ENCODE data around the gene GPSM3.
"Not testable (repeated sequence)": the region's sequence is repeated elsewhere in the genome, so short reads cannot be mapped to it uniquely, and the experiment has no call there.

Gene GPSM3

DNA sequence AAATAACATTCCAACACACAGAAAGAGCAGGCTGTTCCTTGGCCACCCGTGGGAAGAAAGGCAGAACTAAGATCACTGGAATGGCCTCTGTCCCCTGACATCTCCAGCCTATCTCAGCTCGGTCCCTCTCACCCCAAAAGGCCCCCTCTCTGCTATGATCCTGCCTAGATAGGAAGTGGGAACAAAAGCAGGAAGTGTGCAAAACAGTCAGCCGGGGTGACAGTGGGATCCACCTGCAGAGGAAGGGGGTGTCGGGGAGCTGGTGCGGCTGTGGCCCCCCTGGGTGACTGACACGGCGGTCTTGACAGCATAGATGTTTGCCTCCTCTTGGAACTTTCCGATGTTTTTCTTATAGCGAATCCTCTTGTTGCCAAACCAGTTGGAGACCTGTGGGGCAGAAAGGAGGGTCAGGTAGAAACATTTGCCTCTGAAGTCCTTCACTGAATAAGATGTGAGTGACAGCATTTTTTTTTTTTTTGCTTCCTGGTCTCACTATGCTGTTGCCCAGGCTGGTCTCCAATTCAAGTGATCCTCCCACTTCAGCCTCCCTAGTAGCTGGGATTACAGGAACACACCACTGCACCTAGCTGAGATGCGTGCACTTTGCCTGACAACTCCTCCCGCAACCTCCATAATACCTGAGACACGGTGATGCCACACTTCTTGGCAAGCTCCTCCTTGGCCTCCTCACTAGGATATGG is 5.3 kb downstream of the GPSM3 start:
- DNase-seq (ENCODE audit: low read depth) = no peak

DNA sequence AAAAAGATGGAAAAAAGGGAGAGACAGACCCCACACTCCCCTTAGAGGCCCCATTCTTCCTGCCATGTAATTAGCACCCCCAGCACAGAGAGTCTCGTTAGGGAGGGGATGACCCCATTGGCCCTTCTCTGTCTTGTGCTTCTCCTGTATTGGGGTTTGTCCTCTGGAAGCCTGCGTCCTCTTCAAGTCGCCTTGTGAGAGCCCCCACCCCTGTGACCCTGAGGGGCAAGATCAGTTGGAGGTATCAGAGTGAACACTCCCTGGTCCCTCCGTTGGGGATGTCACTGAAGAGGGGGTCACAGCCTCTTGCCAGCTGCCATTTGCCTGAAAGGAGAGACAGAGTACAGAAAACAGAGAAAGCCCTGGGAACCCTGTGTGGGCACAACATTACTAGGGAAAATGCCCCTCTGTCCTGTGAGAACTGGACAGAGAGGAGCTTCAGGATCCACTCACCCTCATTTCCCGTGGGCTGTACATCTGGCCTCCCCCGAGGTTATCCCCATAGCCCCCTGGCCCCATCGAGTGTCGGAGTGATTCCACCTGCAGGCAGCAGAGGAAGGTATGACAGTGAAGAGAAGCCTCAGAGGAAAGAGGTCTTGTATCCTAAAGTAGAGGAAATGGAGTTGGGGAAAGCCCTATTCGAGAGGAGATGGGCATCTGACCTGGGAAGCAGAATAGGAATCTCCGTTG is 6.1 kb downstream of the GPSM3 start:
- not testable (repeated sequence) for DNase-seq (ENCODE audit: low read depth)

DNA sequence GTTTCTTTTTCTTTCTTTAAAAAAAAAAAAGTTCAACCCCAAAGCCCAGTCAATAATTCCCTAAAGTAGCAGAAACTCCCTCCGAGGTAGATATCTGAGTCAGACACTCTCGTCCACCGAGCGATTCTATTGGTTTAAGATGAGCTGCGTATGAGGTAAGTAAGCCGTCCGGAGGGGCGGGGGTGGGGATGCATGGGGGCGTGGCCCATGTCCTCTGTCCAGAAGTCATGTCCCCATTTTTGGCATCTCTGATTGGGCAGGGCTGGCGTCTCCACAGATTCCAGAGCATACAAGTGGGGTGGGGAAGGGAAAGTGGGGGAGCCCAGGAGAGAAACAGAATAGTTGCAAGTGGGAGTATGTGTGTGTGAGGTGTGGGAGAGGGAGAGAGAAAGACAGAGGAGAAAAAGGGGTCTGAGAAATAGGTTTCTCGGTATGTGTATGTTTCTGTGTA is 6.7 kb downstream of the GPSM3 start:
- peak; percentile 47 for DNase-seq (ENCODE audit: low read depth)

DNA sequence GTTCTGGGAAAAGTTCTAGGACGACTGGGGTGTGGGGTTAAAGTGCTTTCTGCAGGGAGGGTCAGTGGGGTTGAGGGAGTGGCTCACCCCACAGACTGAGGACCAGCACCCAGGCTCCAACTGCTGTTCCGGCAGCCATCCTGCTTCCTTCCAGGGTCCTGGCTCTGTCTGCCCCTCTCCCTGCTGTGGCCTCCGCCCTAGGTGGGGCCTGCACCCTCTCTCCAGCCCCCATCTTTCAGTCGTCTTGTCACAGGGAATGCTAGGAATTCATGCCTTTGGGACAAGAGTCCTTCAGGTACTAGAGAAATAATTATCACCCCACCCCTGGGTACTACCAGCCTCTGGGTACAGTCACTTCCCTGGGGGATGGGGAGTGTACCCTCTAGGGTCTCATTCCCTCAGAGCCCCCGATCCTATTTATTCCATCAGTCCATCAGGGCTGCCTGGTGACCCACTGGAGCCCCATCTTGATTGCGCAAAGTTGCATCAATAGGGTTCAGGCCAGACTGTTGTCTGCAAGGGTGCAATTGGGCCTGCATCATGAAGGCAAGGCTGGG is 8.3 kb downstream of the GPSM3 start, which contains the start of gene AGER:
AGER (minus strand) TSS at position 170 of the 557 bp plus-strand sequence; CDS start at position 139, 31 bp downstream.
- no peak for DNase-seq (ENCODE audit: low read depth)

DNA sequence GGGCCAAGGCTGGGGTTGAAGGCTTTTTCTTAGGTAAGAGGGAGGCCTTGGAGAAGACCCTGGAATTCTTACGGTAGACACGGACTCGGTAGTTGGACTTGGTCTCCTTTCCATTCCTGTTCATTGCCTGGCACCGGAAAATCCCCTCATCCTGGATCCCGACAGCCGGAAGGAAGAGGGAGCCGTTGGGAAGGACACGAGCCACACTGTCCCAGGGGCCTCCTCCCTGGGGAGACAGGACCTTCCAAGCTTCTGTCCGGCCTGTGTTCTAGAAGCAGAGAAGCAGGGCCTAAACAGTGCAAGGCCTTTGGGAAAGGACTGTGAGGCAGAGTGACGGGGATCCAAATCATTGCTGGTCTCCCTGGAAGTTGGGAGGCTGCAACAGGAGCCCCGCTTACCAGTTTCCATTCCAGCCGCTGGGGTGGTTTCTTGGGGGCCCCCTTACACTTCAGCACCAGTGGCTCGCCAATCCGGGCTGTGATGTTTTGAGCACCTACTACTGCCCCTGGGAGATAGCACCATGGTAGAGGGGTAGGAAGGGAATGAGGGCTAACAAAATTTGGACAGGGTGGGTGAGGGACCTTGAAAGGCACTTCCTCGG is 8.9 kb downstream of the GPSM3 start:
- no peak for DNase-seq (ENCODE audit: low read depth)

DNA sequence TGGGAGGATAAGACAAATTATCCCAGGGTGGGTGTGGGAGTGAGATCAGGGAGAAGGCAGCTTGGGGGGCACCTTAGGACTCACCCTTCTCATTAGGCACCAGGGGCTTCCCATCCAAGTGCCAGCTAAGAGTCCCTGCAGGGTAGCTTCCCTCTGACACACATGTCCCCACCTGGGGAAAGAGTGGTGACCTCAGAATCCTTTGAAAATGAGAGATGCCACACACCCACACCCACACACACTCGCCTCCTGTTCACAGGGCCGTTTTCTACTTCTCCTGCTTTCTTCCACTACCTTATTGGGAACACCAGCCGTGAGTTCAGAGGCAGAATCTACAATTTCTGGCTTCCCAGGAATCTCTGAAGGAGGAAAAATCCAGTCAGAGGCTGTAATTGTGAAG is 9.4 kb downstream of the GPSM3 start:
- DNase-seq (ENCODE audit: low read depth) = no peak

DNA sequence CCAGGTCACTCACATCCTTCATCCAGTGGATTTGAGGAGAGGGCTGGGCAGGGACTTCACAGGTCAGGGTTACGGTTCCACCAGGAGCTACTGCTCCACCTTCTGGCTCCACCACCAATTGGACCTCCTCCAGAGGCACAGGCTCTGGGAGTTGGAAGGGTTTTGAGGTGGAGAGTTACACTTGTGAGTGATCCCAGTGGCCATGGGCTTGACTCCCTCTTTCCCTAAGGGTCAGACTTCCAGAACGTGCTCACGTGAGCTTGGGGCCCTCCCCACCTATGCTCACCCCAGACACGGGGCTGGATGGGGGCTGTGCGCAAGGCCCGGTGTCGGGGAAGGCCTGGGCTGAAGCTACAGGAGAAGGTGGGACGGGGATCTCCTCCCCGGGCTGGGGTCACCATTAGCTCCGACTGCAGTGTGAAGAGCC is 9.9 kb downstream of the GPSM3 start:
- no peak for DNase-seq (ENCODE audit: low read depth)

DNA sequence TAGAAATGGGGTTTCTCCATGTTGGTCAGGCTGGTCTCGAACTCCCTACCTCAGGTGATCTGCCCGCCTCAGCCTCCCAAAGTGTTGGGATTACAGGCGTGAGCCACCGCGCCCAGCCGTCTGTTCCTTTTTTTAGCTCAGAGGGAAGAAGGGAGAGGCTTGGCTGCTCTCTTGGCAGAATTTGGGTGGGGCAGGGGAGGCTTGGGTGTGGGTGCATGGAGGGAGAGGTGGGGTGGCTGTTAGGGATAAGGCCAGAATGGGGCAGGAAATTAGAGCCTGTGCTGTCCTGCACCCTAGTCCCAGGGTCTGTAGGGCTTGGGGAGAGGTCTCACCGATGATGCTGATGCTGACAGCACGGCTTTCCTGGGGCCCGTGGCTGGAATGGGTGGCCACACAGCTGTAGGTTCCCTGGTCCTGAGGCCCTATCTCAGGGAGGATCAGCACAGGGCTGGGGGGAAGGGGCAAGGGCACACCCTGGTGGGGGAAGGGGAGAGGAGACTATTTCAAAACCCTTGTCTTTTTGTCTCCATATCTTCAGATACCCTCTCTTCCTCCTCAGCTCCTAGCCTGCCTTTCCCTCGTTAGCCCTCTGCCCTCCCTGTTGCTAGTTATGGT is 10.4 kb downstream of the GPSM3 start:
- DNase-seq (ENCODE audit: low read depth) = no peak

DNA sequence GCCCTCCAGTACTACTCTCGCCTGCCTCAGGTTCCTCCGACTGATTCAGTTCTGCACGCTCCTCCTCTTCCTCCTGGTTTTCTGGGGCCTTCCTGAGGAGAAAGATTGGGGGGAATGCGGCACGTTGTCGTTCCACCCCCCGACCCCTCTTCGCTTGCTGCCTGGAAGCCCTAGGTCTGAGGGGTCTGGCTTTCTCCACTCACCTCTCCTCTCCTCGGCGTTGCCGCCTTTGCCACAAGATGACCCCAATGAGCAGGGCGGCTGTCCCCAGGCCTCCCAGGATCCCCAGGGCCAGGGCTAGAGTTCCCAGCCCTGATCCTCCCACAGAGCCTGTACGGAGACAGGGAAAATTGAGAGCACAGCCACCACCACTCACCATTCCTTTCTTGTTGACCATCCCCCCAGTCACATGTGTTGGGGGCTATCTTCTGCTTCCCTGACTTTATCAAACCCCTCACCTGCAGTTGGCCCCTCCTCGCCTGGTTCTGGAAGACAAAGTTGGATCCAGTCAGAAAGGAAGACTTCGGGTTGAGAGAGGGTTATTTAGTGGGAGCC is 11.2 kb downstream of the GPSM3 start:
- DNase-seq (ENCODE audit: low read depth) = no peak

DNA sequence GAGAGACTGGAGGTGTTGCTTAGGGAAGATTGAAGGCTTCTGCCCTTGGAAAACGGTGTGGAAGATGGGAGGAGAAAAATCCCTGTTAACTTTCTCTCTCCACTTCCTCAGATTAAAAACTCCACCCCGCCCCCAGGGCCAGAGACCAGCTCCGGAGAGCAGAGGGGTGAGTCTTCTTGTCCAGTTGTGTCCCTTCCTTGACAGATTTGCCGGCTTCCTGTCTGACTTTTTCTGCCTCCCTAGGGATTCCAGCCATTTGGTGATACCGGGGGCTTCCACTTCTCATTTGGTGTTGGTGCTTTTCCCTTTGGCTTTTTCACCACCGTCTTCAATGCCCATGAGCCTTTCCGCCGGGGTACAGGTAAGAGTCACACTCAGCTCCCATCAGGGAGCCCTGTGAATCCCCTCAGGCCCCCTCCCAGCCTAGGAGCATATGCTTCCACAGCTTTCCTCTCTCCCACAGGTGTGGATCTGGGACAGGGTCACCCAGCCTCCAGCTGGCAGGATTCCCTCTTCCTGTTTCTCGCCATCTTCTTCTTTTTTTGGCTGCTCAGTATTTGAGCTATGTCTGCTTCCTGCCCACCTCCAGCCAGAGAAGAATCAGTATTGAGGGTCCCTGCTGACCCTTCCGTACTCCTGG is 12.6 kb downstream of the GPSM3 start:
- no peak for DNase-seq (ENCODE audit: low read depth)

DNA sequence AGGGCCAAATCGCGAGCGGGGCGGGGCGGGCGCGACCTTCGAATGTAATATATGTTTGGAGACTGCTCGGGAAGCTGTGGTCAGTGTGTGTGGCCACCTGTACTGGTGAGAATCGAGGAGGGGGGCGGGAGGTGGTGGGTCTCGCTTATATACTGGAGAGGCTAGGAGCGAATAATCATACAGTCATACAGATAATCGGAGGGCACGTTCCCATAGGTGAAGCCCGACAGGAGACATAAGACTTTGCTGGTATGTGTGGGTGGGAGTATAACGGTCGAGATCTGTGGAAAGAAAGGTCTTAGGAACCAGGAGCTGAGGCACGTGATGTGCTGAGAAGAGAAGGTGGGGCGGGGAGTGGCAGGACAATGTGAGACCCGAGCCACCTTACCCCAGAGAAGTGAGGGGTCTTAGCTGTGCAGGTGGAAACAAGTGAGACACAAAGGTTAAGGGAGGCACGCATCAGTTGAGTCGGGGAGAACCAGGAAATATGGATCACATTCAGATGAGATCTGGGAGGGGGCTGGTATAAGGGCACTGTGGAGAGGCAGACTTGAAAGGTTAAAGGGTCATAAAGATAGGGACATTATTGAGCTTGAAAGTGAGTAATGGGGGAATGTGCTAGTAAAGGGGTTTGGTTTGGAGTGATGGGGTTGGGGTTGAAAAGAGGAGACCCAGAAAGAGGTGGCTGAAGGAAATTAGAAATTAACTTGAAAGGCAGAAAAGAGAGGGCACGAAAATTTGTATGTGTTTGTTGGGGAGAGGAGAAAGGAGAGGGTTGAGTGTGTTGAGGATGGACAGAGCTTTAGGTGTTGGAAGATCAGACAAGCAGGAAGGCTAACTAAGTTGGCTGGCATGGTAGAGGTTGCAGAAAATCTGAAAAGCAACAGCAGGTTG is 13.6 kb downstream of the GPSM3 start:
- DNase-seq (ENCODE audit: low read depth) = no peak

DNA sequence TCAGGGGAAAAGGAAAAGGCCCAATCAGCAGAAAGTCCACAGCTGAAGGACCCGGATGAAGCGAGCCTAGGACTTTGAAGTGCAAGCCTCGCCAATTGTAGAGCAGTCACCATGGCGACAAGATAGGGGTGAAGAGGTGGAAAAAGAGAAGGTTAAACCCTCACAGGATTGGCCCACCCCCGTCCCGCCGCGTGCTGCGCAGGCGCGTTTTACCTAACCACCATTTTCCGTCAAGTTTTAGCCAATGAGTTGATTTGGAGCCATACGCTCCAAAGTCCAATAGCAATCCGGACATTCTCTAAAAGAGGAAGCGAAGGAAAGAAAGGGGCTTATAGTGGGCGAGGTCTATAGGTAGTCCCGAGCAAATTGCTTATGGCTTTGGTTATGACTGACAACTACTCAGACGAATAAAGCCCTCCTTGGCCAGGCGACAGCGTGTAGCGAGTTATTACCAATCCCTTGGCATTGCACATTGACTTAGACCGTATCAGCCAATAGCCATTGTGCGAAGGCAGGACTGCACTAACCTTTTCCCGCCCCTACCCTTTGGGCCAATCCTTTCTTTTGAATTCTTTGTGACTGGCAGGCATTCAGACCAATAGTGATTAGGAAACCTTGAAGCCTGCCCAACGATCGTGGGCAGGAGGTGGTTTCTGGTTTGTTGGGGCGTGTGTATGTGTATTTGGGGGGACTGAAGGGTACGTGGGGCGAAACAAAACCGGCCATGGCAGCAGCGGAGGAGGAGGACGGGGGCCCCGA is 14.5 kb downstream of the GPSM3 start, which contains the start of gene RNF5:
RNF5 (plus strand) TSS at position 618 of the 759 bp plus-strand sequence; CDS start at position 725, 107 bp downstream.
- DNase-seq (ENCODE audit: low read depth) = peak; percentile 90

DNA sequence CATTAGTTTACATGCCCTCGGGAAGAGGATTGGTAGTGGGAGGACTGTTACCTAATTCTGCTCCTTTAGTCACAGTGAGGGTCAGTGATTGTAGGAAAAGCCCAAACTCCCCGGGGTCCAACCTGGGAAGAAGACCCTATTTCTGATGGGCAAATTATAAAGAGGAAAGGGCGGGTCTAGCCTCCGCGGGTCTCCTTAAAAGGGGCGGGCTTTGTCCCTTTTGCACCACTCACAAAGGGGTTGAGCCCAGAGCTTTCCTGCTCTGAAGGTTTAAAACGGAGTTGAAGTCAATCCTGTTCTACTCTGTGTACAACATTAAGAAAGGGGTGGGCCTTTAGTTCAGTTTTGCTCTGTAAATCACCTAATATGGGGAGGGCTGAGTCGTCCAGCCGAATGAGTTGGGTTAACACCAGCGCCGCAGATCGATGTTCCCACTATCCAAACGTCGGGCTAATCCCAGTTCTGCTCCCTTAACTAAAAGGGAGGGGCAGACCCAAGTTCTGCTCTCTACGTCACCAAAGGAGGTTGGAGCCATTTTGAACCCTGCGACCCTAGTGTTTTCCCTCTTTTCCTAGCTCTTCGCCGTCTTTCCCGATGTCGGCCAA is 15.2 kb downstream of the GPSM3 start:
- DNase-seq (ENCODE audit: low read depth) = no peak

DNA sequence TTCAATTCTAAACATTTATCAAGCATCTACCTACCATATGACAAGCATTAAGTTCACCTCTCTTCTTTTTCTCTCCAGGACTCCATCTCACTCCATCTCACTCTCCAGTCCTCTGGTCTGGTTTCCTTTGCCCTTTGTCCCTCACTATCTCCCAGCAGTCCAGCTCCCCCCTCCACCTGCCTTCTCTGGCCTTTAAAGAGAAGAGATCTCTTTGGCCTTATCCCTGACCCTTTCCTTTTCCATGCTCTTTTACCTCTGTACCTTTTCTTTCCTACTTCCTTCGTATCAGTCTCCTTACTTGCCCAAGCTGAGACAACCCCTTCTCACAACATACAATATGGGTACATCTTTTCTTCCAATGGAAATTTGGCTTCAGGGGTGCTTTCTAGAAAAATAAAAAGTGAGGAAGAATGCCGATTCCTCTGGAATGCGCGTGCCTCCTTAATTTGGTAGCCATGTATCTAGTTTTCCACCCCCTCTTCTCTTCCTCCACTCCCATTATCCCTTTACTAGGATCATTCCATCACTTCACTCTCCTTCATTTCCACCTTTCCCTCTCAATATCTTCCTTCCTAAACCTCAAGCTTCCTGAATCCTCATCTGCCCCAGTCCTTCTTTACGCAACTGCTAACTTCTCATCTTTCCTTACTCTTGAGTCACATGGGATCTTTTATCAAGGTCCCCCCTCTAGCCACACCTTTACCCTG is 15.8 kb downstream of the GPSM3 start:
- no peak for DNase-seq (ENCODE audit: low read depth)

DNA sequence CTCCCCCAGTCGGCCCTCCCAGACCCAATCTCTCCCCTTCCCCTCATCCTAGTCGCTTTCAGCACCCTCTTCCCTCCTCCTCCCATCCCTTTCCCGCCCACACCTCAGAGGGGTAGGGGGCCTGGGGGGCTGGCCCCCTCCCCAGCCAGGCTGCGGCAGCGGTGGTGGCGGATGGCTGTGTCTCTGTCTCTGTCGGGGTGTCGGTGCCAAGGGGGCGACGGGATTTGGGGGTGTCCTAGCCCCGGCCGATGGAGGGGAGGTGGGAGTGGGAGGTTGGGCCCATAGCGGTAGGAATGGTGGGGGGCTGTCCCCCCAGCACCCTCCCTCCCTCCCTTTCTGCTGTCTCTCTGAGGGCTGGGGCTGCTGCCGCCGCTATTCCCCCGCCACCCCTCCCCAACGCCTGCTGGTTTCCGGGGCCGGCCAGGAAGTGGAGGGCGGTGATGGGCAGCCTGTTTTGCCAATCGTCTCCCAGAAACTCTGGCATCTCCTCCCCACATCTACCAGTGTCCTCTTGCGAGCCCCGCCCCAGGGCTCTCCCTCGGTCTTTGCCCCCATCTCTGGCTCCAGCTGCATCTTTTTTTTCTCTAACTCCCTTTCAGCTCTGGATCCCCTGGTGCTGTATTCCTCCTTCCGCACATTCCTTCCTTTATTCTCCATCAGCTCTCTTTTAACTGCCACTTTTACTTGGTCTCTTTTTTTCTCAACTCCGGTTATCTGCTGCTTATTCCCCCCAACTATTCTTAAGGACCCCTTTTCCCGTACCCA is 16.6 kb downstream of the GPSM3 start, which contains the start of gene AGPAT1:
AGPAT1 (minus strand) TSS at position 374 of the 765 bp plus-strand sequence. CDS start 4,588 bp downstream, outside the sequence.
- peak; percentile 95 for DNase-seq (ENCODE audit: low read depth)

DNA sequence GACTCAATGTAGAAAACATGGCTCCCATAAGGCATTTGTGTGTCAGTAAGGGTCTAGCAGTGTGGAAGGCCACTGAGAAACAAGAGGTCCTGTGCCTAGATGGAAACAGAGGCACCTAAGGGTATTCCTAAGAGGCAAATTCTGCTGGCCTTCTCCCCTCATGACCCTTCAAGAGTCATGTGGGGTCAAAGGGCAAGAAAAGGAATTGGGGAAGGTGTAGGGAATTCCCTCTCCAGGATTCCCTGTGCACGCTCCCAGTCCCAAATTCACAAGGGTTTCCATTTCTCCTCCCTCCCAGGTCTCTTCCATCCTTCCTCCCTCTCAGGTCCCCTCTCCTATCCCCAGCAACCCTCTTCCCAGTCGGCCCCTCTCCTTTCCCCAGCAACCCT is 17.1 kb downstream of the GPSM3 start:
- no peak for DNase-seq (ENCODE audit: low read depth)

DNA sequence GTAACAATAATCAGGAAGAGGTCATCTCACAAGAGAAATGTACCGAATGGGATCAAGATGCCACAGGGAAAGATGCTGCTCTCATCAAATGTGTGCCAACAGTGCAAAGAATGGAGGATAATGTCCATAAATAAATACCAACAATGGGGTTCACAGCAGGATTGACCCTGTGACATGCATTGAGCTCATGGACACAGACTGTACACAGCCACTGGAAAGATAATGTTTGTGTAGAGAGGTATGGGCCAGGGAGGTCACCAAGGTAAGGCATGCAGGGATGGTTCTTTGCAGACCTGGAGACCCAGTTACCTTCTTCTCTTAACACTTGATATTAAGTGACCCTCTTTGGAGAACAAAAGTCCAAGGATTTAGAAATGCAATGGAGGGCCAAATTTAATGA is 18.0 kb downstream of the GPSM3 start:
- DNase-seq (ENCODE audit: low read depth) = no peak

Measured in activated T-cell treated with anti-CD3 and anti-CD28 coated beads for 24 hours (primary cell).